GM12873 (cell line): ENCODE data around the gene GGA1.

Source experiments
- CTCF ChIP-seq: IDR thresholded peaks from 2 replicates; pipeline ENCODE4 v1.5.1; 2012; ENCODE audit warnings: low read depth, mild to moderate bottlenecking, moderate library complexity, low read length, control low read depth; ENCODE audit not compliant: insufficient read depth; ENCODE audit errors: missing control alignments

GGA1 gene

GRCh38 chr22:37674951-37675929 lies 66.6 kb downstream of the GGA1 start, which contains the start of gene LGALS1:
TSS of gene LGALS1 (plus strand) at chr22:37675636. CDS start at chr22:37675703, 67 bp downstream.
- TF ChIP-seq CTCF = no peak

GRCh38 chr22:37675930-37676735 lies 67.5 kb downstream of the GGA1 start:
- no peak for TF ChIP-seq CTCF

- no peak for TF ChIP-seq CTCF
These were observed 68.3 kb downstream of the GGA1 start for GRCh38 chr22:37676736-37677492.

- TF ChIP-seq CTCF = no peak
These were observed 68.9 kb downstream of the GGA1 start for GRCh38 chr22:37677493-37677974.

- no peak for TF ChIP-seq CTCF
These were observed 69.7 kb downstream of the GGA1 start for GRCh38 chr22:37678372-37678771.

GRCh38 chr22:37679670-37680069 lies 71.0 kb downstream of the GGA1 start:
- no peak for TF ChIP-seq CTCF
